HG02884 (cell line): ENCODE measurements around the gene SSBP3.
"Not testable (repeated sequence)": the region's sequence is repeated elsewhere in the genome, so short reads cannot be mapped to it uniquely, and the experiment has no call there.

Source experiments
- ATAC-seq: cut with Tn5 transposase; IDR thresholded peaks from one replicate; pipeline ENCODE4 v1.9.1; 2021; ENCODE audit warnings: mild to moderate bottlenecking, moderate library complexity; ENCODE audit not compliant: unreplicated experiment

SSBP3 gene

GRCh38 chr1:54406339-54407153, at the start of gene SSBP3:
SSBP3 (minus strand) TSS chr1:54406394.
- peak; percentile 70 for ATAC-seq

- no peak for ATAC-seq
These were observed 47.3 kb upstream of the SSBP3 start for GRCh38 chr1:54453509-54453908.

- ATAC-seq: no peak
These were observed 46.8 kb upstream of the SSBP3 start for GRCh38 chr1:54453022-54453421.

- ATAC-seq: not testable (repeated sequence)
These were observed 43.2 kb upstream of the SSBP3 start for GRCh38 chr1:54449431-54449830.

GRCh38 chr1:54448801-54449200, 42.6 kb upstream of the SSBP3 start:
- not testable (repeated sequence) for ATAC-seq

GRCh38 chr1:54447081-54447480, 40.9 kb upstream of the SSBP3 start:
- ATAC-seq: not testable (repeated sequence)

GRCh38 chr1:54442185-54442584, 36.0 kb upstream of the SSBP3 start:
- ATAC-seq: no peak

GRCh38 chr1:54439550-54440223, 33.5 kb upstream of the SSBP3 start:
- no peak for ATAC-seq

- ATAC-seq: no peak
These were observed 31.6 kb upstream of the SSBP3 start for GRCh38 chr1:54437783-54438182.

- no peak for ATAC-seq
These were observed 30.6 kb upstream of the SSBP3 start for GRCh38 chr1:54436826-54437225.

GRCh38 chr1:54429838-54430237, 23.6 kb upstream of the SSBP3 start:
- ATAC-seq: no peak

- ATAC-seq: no peak
These were observed 22.8 kb upstream of the SSBP3 start for GRCh38 chr1:54428837-54429518.

- no peak for ATAC-seq
These were observed 19.0 kb upstream of the SSBP3 start for GRCh38 chr1:54425152-54425584.

GRCh38 chr1:54424398-54424797, 18.2 kb upstream of the SSBP3 start:
- no peak for ATAC-seq

GRCh38 chr1:54421101-54421504, 14.9 kb upstream of the SSBP3 start:
- no peak for ATAC-seq

GRCh38 chr1:54418598-54418997, 12.4 kb upstream of the SSBP3 start:
- ATAC-seq: not testable (repeated sequence)

- ATAC-seq: no peak
These were observed 10.9 kb upstream of the SSBP3 start for GRCh38 chr1:54417123-54417522.

- no peak for ATAC-seq
These were observed 10.2 kb upstream of the SSBP3 start for GRCh38 chr1:54416435-54416834.

GRCh38 chr1:54415991-54416390, 9.8 kb upstream of the SSBP3 start:
- no peak for ATAC-seq

GRCh38 chr1:54415533-54415932, 9.3 kb upstream of the SSBP3 start:
- no peak for ATAC-seq

- ATAC-seq: no peak
These were observed 7.5 kb upstream of the SSBP3 start for GRCh38 chr1:54413732-54414131.

- ATAC-seq: no peak
These were observed 7.1 kb upstream of the SSBP3 start for GRCh38 chr1:54413295-54413694.
